Stimulated activated CD4-positive, alpha-beta T cell treated with anti-CD3 and anti-CD28 coated beads, TNF-alpha, amount 100 ng/mL, for 48 hours (primary cell): ENCODE measurements around the gene TRMU.
"Not testable (repeated sequence)": the region's sequence is repeated elsewhere in the genome, so short reads cannot be mapped to it uniquely, and the experiment has no call there.

Source experiments
- DNase-seq, 3 donors: peaks; one replicate each; pipeline ENCODE4 v3.0.0-alpha.2; 2020; ENCODE audit warnings: low read depth in 3 of 3

TRMU gene

DNA sequence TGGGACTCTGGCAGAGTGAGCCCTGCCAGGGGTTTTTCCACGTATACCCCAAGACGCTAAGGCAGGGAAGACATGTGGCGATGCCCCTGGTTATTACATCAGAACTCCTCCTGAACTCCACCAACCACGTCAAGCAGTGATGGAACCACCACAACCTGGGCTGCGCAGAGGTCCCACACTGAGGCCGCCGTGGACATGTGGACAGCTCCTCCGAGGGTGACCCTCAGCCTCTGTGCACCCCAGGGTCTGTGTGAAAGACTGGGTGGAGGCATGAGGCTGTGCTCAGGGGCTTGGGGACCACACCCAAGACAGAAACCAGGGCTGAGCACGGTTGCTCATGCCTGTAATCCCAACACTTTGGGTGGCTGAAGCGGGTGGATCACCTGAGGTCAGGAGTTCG is 52.2 kb downstream of the TRMU start:
- no peak for DNase-seq

GRCh38 chr22:46388647-46389046 is 53.1 kb downstream of the TRMU start:
- DNase-seq, result no peak

GRCh38 chr22:46389081-46389480 is 53.6 kb downstream of the TRMU start:
- DNase-seq, result no peak

GRCh38 chr22:46390105-46390651 is 54.7 kb downstream of the TRMU start:
- no peak for DNase-seq

GRCh38 chr22:46390652-46391301 is 55.3 kb downstream of the TRMU start:
- DNase-seq, result no peak

DNA sequence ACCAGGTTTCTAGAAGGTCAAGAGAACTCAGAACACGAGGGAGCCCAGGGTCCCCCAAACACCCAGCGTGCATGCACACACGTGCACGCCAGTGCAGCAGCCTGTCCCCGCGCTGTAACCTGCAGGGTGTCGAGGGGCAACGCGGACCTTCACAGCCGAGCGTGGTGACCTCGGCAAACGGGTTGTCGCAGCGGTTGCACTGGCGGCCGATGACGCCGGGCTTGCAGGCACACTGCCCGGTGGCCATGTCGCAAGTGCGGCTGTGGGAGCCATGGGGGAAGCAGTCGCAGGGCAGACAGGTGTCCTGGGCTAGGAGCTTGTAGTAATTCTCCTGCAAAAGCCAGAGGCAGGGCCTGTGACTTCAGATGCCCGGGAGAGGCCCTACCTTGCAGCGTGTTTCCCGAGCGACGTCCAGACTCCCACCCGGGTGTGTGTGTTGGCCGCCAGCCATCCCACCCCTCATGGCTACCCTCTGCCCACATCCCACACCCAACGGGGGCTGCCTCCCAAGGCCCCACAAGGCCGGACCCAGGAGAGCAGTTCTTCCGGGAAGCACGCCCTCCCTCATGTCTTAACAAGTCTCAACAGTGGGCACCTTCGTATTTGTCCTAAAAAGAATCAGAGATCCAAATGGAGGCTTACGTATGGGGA is 56.1 kb downstream of the TRMU start:
- no peak for DNase-seq

DNA sequence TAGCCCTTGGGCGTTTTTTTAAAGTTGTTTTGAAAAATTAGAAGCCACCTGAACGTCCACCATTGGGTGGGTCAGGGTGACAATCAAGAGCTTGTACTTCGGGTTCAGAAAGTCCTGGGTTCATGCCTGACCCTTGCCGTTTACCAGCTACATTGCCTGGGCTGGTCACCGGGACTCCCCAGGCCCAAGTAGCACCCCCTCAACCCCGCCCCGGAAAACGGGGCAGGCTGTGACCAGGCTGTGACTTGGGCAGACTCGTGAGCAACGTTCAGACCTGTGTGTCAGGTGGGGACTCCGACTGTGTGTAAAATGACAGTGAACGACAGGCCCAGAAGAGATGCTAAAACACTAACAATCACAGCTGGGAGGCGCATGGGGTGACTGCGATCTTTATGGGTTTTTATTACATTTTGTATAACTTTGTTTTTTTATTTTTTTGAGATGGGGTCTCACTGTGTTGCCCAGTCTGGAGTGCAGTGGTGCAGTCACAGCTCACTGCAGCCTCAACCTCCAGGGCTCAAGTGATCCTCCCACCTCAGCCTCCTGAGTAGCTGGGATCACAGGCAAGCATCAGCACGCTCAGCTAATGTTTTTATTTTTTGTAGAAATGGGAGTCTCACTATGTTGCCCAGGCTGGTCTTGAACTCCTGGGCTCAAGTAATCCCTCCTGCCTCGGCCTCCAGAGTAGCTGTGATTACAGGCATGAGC is 56.8 kb downstream of the TRMU start:
- no peak for DNase-seq

DNA sequence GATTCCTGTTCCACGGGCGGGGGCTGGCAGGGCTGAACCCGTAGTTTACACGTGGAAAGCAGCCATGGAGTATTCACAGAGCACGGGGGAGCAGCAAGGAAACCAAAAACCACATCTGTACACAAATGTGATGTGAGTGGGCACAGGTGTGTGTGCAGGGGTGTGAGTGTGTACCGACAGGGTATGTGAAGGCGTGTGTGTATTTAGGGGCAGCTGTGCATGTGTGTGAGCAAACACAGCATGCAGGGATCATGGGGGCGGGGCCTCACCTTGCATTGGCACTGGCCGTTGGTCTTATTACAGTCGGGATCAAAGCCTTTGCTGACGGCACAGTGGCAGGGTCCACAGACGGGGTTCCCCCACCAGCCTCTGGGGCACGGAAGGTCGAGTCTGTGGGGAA is 58.4 kb downstream of the TRMU start:
- DNase-seq, result no peak

- no peak for DNase-seq
These were observed 59.1 kb downstream of the TRMU start for GRCh38 chr22:46394622-46395021.

DNA sequence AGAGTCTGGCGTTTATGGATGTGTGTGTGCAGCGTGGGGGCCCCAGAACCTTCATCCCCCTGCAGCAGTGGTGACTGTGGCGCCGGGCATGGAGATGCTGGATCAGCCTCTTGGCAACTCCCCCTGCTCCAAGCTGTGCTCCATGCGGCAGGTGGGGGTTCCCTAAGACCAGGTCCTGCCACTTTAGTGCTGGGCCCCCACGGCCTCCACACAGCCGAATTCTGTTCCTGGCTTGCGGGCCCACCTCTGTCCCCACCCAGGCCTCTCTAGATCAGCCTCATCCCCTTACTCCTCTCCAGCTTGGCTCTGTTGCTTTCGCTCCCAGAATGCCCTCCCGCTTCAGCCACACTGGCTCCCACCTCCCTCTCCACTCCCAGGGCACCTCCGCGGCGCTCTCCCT is 59.6 kb downstream of the TRMU start:
- DNase-seq, result no peak

GRCh38 chr22:46397049-46397448 is 61.5 kb downstream of the TRMU start:
- DNase-seq, result not testable (repeated sequence)

- DNase-seq, result no peak
These were observed 62.0 kb downstream of the TRMU start for GRCh38 chr22:46397514-46397913.

GRCh38 chr22:46397951-46398350 is 62.4 kb downstream of the TRMU start:
- no peak for DNase-seq

DNA sequence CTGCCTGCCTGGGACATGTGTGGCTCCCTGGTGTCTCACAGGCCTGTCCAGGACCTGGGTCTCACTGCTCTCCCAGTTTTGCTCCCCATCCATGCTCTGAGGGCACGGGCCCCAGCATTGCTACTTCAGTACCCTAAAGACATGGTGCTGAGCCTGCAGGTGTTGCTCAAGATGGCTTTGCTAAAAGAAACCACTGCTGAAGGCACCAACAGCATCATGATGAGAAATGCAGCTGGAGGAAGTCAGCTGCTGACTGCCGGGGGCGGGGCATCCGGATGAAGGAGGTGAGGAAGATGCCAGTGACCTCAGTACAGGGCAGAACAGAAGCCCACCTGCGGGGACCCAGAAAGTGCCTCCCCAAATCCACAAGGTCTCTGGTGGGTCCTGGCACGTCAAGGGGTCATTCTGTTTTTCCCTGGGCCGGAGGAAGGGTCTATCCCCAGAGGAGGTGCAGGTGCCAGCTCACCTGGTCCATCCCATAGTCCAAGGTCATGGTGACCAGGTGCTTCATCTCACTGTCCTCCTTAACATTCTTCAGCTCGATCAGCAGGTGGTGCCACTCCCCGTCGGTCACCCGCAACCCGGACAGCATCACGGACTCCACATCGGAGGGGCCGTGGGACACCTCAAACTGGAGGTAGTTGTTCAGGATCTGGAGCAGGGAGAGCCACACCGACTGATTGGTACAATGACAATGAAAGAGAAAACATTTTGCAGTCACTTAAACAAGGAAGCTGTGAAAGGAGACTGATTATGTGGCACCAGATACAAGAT is 63.9 kb downstream of the TRMU start:
- DNase-seq, result no peak

- no peak for DNase-seq
These were observed 65.9 kb downstream of the TRMU start for GRCh38 chr22:46401370-46401769.

DNA sequence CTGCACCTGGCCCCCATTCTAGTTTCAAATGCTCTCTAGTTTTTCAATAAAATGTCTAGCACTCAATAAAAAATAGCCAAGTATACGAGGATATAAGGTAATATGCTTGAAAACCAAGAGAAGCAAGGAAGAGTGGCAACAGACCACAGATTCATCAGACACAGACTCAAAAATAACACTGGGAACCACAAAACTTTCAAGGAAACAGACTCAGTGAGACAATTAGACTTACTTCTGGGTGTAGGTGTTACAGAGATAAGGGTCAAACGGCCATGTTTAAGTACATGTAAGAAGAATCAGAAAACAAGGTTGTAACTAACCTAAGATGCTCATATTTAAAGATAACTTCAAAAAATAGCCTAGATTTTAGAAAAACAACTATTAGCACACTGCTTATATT is 67.0 kb downstream of the TRMU start:
- no peak for DNase-seq

DNA sequence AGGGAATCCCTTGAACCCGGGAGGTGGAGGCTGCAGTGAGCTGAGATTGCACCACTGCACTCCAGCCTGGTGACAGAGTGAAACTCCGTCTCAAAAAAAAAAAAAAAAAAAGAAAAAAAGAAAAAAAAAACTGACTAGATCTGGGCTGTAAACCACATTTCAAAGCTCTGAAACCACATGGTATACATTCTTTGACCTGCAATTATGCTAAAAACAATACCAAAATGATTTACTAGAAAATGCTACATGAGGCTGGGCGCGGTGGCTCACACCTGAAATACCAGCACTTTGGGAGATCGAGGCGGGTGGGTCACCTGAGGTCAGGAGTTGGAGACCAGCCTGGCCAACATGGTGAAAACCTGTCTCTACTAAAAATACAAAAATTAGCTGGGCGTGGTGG is 68.4 kb downstream of the TRMU start:
- DNase-seq, result not testable (repeated sequence)

- DNase-seq, result no peak
These were observed 70.4 kb downstream of the TRMU start for GRCh38 chr22:46405901-46406300.

DNA sequence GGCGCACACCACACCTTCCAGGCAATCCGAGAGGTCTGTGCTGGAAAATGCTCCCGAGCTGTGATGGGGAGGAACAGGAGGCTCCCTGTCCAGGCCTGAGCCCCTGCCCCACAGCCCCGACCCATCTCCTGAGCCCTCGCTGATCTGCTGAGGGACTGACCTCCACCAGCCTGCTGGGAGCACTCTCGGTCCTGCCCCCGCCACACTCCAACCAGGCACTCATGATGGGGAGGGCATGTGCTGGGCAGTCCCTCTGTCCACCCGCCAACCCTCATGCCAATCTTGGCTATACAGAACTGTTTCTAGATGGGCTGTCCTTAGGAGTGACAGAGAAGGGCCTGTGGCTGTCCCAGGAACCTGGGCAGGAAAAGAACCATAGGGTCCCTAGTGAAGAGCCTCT is 70.8 kb downstream of the TRMU start:
- no peak for DNase-seq

- no peak for DNase-seq
These were observed 71.3 kb downstream of the TRMU start for GRCh38 chr22:46406791-46407190.
